Activated CD8-positive, alpha-beta memory T cell treated with anti-CD3 and anti-CD28 coated beads for 24 hours (primary cell): ENCODE measurements around the gene IL20RA.
"Not testable (repeated sequence)": the region's sequence is repeated elsewhere in the genome, so short reads cannot be mapped to it uniquely, and the experiment has no call there.

ENCODE experiments used
- DNase-seq: peaks from one replicate; pipeline ENCODE4 v3.0.0-alpha.2; 2020

The IL20RA gene

GRCh38 chr6:136969433-136969832 lies 75.3 kb downstream of the IL20RA start:
- no peak for DNase-seq

- DNase-seq, result no peak
Observed at GRCh38 chr6:136968837-136969236, 75.9 kb downstream of the IL20RA start.

GRCh38 chr6:136967876-136968752 lies 76.7 kb downstream of the IL20RA start:
- peak; percentile 78 for DNase-seq

DNA sequence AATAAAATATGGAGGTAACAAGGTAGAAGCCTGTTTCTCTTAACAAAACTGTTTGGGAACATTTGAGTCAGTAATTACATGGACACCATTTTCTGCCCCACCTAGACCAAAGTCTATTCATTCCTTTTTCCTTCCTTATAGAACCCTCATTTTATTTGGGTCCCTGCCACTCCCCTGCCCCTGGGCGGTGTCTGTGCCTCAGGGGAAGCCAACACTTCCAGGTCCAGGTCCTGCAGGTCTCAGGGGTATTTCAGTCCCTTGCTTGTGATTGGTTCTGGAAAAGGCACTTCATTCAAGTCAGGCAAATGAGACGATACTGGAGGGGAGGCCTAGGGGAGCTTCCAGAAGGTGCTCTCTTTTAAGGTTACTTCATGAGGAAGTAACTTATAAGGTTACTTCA lies 80.4 kb downstream of the IL20RA start:
- DNase-seq, result no peak

DNA sequence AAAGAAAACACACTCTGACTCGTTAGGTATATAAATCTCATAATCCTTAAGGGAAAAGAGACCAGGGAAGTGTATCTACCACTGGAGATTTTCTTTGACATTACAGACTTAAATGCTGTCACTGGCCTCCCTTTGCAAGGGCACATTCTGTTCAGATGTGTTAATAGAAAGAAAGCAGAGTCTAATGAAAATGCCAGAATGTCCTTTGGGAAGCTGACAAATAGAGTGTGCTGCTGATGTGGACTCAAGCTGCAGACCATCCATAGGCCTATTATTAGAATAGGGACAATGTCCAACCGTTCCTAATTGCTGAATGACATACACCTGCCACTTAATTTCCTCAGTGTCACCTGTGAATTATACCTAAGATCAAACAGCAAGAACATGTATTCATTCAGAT lies 81.5 kb downstream of the IL20RA start:
- DNase-seq, result no peak

- no peak for DNase-seq
Observed at GRCh38 chr6:136962661-136963060, 82.1 kb downstream of the IL20RA start.

- no peak for DNase-seq
Observed at GRCh38 chr6:136961848-136962247, 82.9 kb downstream of the IL20RA start.

- no peak for DNase-seq
Observed at GRCh38 chr6:136960781-136961180, 84.0 kb downstream of the IL20RA start.

DNA sequence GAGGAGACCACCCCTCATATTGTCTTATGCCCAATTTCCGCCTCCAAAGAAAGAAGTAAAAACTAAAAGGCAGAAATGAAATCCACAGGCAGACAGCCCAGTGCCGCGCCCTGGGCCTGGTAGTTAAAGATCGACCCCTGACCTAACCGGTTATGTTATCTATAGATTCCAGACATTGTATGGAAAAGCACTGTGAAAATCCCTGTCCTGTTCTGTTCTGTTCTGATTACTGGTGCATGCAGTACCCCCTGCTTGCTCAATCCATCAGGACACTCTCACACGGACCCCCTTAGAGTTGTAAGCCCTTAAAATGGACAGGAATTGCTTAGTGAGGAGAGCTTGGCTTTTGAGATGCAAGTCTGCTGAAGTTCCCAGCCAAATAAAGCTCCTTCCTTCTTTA lies 84.8 kb downstream of the IL20RA start:
- DNase-seq, result not testable (repeated sequence)

- no peak for DNase-seq
Observed at GRCh38 chr6:136959471-136959891, 85.3 kb downstream of the IL20RA start.

GRCh38 chr6:136958168-136958567 lies 86.6 kb downstream of the IL20RA start:
- no peak for DNase-seq

- DNase-seq, result no peak
Observed at GRCh38 chr6:136956590-136957544, 87.9 kb downstream of the IL20RA start.

- DNase-seq, result no peak
Observed at GRCh38 chr6:136955123-136955522, 89.6 kb downstream of the IL20RA start.

DNA sequence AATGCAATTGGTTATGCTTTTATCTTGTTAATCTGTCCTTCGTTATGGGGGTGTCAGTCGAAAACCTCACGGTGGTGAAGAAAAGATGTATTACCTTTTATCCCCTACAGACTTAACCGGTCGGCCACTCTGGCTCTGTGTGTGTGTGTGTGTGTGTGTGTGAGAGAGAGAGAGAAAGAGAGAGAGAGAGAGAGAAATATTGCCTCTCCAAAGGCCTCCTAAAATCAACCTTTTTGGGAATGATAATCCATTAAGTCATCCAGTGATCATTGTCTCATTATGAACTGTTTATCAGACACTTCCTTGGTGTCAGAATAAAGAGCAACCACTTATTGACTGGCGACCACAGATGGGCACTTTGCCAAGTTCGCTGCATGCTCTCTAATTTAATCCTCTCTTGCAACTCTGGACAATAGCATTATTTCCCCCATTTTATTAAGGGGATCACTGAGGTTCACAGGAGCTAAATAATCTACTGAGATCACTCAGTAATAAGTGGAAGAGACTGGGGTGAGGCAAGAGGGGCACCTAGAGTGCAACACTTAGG lies 92.0 kb downstream of the IL20RA start:
- no peak for DNase-seq

DNA sequence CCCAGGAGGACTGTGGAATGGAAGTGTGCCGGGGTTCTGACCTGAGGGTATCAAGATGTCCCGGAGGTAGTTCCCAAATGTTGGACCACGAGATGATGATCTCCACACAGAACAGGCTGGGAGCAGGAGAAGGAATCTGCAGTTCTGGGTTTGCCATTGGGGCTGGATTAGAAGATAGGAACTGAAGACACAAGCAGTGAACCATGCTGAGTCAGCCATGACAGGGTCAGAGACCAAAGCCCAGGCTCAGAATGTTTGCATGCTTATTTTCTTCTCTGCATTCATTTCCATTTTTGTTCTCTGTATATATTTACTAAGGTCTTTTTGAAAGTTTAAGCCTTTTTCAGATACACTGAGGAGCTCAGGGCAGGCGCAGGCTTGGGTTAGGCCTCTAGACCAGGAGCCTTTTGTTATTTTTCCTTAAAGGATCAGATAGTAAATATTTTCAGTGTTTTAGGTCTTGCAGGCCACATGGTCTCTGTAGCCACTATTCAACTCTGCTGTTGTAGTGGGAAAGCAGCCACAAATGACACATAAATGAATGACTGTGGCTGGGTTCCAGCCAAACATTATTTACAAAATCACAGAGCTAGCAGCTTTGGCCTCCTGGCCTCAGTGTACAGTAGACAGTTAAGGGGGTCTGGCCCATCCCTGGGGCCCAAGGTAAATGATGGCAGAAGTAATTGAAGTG lies 94.2 kb downstream of the IL20RA start:
- no peak for DNase-seq
